Colonic mucosa (tissue), 4 donors: ENCODE results near the gene TMEM208. TPM values are rescaled to one million over a fixed set of nuclear protein-coding genes. Genes with fewer than 3 reads are reported as not detected.

Experiments
- DNase-seq: peaks from one replicate; pipeline ENCODE4 v3.0.0-alpha.2; 2020
- H3K27ac ChIP-seq: fragments of 200-600 bp; one replicate; pipeline ENCODE4 v1.8.0; 2021
- H3K27me3 ChIP-seq: fragments of 200-600 bp; one replicate; pipeline ENCODE4 v1.8.0; 2021
- H3K36me3 ChIP-seq: fragments of 200-600 bp; one replicate; pipeline ENCODE4 v1.8.0; 2021
- H3K4me1 ChIP-seq: fragments of 200-600 bp; one replicate; pipeline ENCODE4 v1.8.0; 2021; ENCODE audit warnings: mild to moderate bottlenecking
- H3K4me3 ChIP-seq: fragments of 200-600 bp; one replicate; pipeline ENCODE4 v1.8.0; 2021
- H3K9ac ChIP-seq, 2 donors: one replicate each; pipeline ENCODE4 v1.7.0; 2013; ENCODE audit warnings: control low read depth in 2 of 2, low read depth in 2 of 2, low read length in 2 of 2
- H3K9me3 ChIP-seq: fragments of 200-600 bp; one replicate; pipeline ENCODE4 v1.8.0; 2021
- CTCF ChIP-seq: fragments of 200-600 bp; IDR thresholded peaks from one replicate; pipeline ENCODE4 v1.8.0; 2022; ENCODE audit warnings: antibody characterized with exemption, mild to moderate bottlenecking
- intact Hi-C: fragments of 100-400 bp; cut with DNase I; formaldehyde crosslinking; loops from one replicate; pipeline ENCODE4 v1.14.1; 2022
- total RNA-seq, 2 donors: library from RNA; stranded (reverse); fragmentation: NEBNext Ultra II Directional in 1 of 2; extraction: Animal tissue kit (Norgen Biotek cat#: 25700) in 1 of 2; gene quantifications; one replicate each; pipeline ENCODE4 v1.2.1, GENCODE V29; 2021
- donor health status: healthy.
- donor health status: DM: no; HTN: no; CAD: no.
- donor health status: DM: no; HTN: no; CAD: no.

Gene TMEM208
- total RNA-seq, 2 donors from 2014 or later = 42.8 to 69.0 TPM

- no peak for TF ChIP-seq CTCF
- Histone ChIP-seq H3K36me3 (no peaks in the 10 kb centered on the region), H3K27me3 (no peaks in the 10 kb centered on the region), H3K9ac (no peak overlapping the region), H3K4me1 (no peaks in the 10 kb centered on the region), H3K4me3 (no peak overlapping the region), H3K9me3 (no peaks in the 10 kb centered on the region), H3K27ac (no peak overlapping the region)
- no peak for DNase-seq
- intact Hi-C loops = no loop called here
Measured at GRCh38 chr16:67254801-67255552, 28.0 kb downstream of the TMEM208 start.

- intact Hi-C loops = no loop called here
- H3K9ac ChIP-seq = no peak overlapping the region
- no peak overlapping the region for H3K27ac ChIP-seq
- no peaks in the 10 kb centered on the region for H3K9me3 ChIP-seq
- H3K4me3 ChIP-seq = no peak overlapping the region
- no peaks in the 10 kb centered on the region for H3K27me3 ChIP-seq
- no peaks in the 10 kb centered on the region for H3K4me1 ChIP-seq
- TF ChIP-seq CTCF = no peak
- no peaks in the 10 kb centered on the region for H3K36me3 ChIP-seq
- no peak for DNase-seq
Measured at GRCh38 chr16:67255553-67256221, 28.8 kb downstream of the TMEM208 start.

GRCh38 chr16:67256701-67257230 lies 29.8 kb downstream of the TMEM208 start:
- TF ChIP-seq CTCF = no peak
- Histone ChIP-seq H3K36me3 (no peaks in the 10 kb centered on the region), H3K9me3 (no peaks in the 10 kb centered on the region), H3K27ac (no peak overlapping the region), H3K4me3 (no peak overlapping the region), H3K27me3 (no peaks in the 10 kb centered on the region), H3K4me1 (no peaks in the 10 kb centered on the region), H3K9ac (no peak overlapping the region)
- intact Hi-C loops = no loop called here
- no peak for DNase-seq

- no peak for DNase-seq
- Histone ChIP-seq H3K9me3 (no peaks in the 10 kb centered on the region), H3K4me3 (no peak overlapping the region), H3K27ac (no peak overlapping the region), H3K9ac (no peak overlapping the region), H3K36me3 (no peaks in the 10 kb centered on the region), H3K27me3 (no peaks in the 10 kb centered on the region), H3K4me1 (no peaks in the 10 kb centered on the region)
- no peak for TF ChIP-seq CTCF
- intact Hi-C loops = no loop called here
Measured at GRCh38 chr16:67257486-67258160, 30.7 kb downstream of the TMEM208 start.

GRCh38 chr16:67258161-67258835 lies 31.4 kb downstream of the TMEM208 start:
- no peaks in the 10 kb centered on the region for H3K27me3 ChIP-seq
- no peak overlapping the region for H3K4me3 ChIP-seq
- H3K4me1 ChIP-seq = no peaks in the 10 kb centered on the region
- H3K9ac ChIP-seq = no peak overlapping the region
- TF ChIP-seq CTCF = no peak
- intact Hi-C loops = no loop called here
- no peaks in the 10 kb centered on the region for H3K36me3 ChIP-seq
- no peaks in the 10 kb centered on the region for H3K9me3 ChIP-seq
- no peak for DNase-seq
- no peak overlapping the region for H3K27ac ChIP-seq
